Measurements from ENCODE around the gene TMEM94.

- TF ChIP-seq CTCF (IDR thresholded peaks at IDR 0.05): no peak
- no peak for TF ChIP-seq POLR2A (IDR thresholded peaks at IDR 0.05)
Measured at GRCh38 chr17:75468291-75468754, 11.9 kb downstream of the TMEM94 start.
